Liver (tissue), 9 donors: ENCODE results near the gene C16orf78. TPM values are rescaled to one million over a fixed set of nuclear protein-coding genes. Genes with fewer than 3 reads are reported as not detected.

Experiments used
- DNase-seq: peaks from one replicate; pipeline ENCODE4 v3.0.0-alpha.2; 2017; ENCODE audit warnings: low spot score
- H3K27ac ChIP-seq, 2 donors: one replicate each; pipeline ENCODE4 v1.7.0; 2013; ENCODE audit warnings: inconsistent platforms in 2 of 2, low read length in 2 of 2, control low read depth in 1 of 2, low read depth in 1 of 2, mild to moderate bottlenecking in 1 of 2
- H3K27me3 ChIP-seq, 4 donors: one replicate each; pipeline versions ENCODE4 v1.6.1 to v1.7.0; 2013; ENCODE audit warnings: low read length in 3 of 4, inconsistent platforms in 1 of 4, mild to moderate bottlenecking in 1 of 4, moderate library complexity in 1 of 4; ENCODE audit not compliant: control insufficient read depth in 4 of 4, insufficient read depth in 4 of 4
- H3K36me3 ChIP-seq, 4 donors: one replicate each; pipeline versions ENCODE4 v1.6.1 to v1.7.0; 2013; ENCODE audit warnings: low read length in 3 of 4, mild to moderate bottlenecking in 3 of 4, low read depth in 1 of 4, moderate library complexity in 1 of 4; ENCODE audit not compliant: control insufficient read depth in 4 of 4, insufficient read depth in 3 of 4
- H3K4me1 ChIP-seq, 4 donors: one replicate each; pipeline versions ENCODE4 v1.6.1 to v1.7.0; 2013; ENCODE audit warnings: low read length in 3 of 4, mild to moderate bottlenecking in 3 of 4, moderate library complexity in 1 of 4; ENCODE audit not compliant: control insufficient read depth in 4 of 4, insufficient read depth in 4 of 4
- H3K4me3 ChIP-seq, 3 donors: one replicate each; pipeline versions ENCODE4 v1.6.1 to v1.7.0; 2013; ENCODE audit warnings: low read length in 3 of 3, control low read depth in 1 of 3, low read depth in 1 of 3, mild to moderate bottlenecking in 1 of 3
- H3K9ac ChIP-seq, 2 donors: one replicate each; pipeline ENCODE4 v1.7.0; 2013; ENCODE audit warnings: low read length in 2 of 2, mild to moderate bottlenecking in 2 of 2, moderate library complexity in 2 of 2, control low read depth in 1 of 2, low read depth in 1 of 2
- H3K9me3 ChIP-seq, 4 donors: one replicate each; pipeline versions ENCODE4 v1.6.1 to v1.7.0; 2013; ENCODE audit warnings: low read length in 3 of 4; ENCODE audit not compliant: control insufficient read depth in 4 of 4
- ATF3 ChIP-seq: IDR thresholded peaks from 2 replicates; pipeline ENCODE4 v1.6.1; 2016; ENCODE audit warnings: antibody characterized with exemption
- CTCF ChIP-seq: fragments of 150-350 bp; IDR thresholded peaks from 2 replicates; pipeline ENCODE4 v1.5.1; 2017; ENCODE audit warnings: improper control_type of control experiment, low read depth, low read length; ENCODE audit not compliant: missing input control
- EGR1 ChIP-seq, 2 donors: IDR thresholded peaks; 2 replicates each; pipeline ENCODE4 v1.6.1; 2016 to 2018; ENCODE audit warnings: antibody characterized with exemption in 2 of 2, low read depth in 2 of 2
- FOXA1 ChIP-seq: IDR thresholded peaks from 2 replicates; pipeline ENCODE4 v1.6.1; 2016; ENCODE audit warnings: antibody characterized with exemption
- FOXA2 ChIP-seq: IDR thresholded peaks from 2 replicates; pipeline ENCODE4 v1.6.1; 2016; ENCODE audit warnings: antibody characterized with exemption
- GABPA ChIP-seq, 2 donors: IDR thresholded peaks in 1 of 2; conservative IDR thresholded peaks in 1 of 2; 2 replicates each; pipeline ENCODE4 v1.6.1; 2016; ENCODE audit warnings: antibody characterized with exemption in 2 of 2, mild to moderate bottlenecking in 1 of 2, moderate library complexity in 1 of 2
- HNF4A ChIP-seq, 2 donors: conservative IDR thresholded peaks; 2 replicates each; pipeline ENCODE4 v1.6.1; 2016; ENCODE audit warnings: antibody characterized with exemption in 2 of 2, mild to moderate bottlenecking in 2 of 2
- HNF4G ChIP-seq: IDR thresholded peaks from 2 replicates; pipeline ENCODE4 v1.6.1; 2016; ENCODE audit warnings: antibody characterized with exemption
- JUND ChIP-seq, 2 donors: IDR thresholded peaks; 2 replicates each; pipeline ENCODE4 v1.6.1; 2016; ENCODE audit warnings: antibody characterized with exemption in 2 of 2
- MAX ChIP-seq: IDR thresholded peaks from 2 replicates; pipeline ENCODE4 v1.6.1; 2016; ENCODE audit warnings: antibody characterized with exemption
- NR2F2 ChIP-seq: IDR thresholded peaks from 2 replicates; pipeline ENCODE4 v1.6.1; 2016; ENCODE audit warnings: antibody characterized with exemption
- RAD21 ChIP-seq, 2 donors: IDR thresholded peaks; 2 replicates each; pipeline ENCODE4 v1.6.1; 2016; ENCODE audit warnings: antibody characterized with exemption in 2 of 2, mild to moderate bottlenecking in 2 of 2
- REST ChIP-seq: IDR thresholded peaks from 2 replicates; pipeline ENCODE4 v1.6.1; 2016; ENCODE audit warnings: antibody characterized with exemption, mild to moderate bottlenecking
- RXRA ChIP-seq, 2 donors: IDR thresholded peaks; 2 replicates each; pipeline ENCODE4 v1.6.1; 2017 to 2018; ENCODE audit warnings: antibody characterized with exemption in 2 of 2, mild to moderate bottlenecking in 1 of 2
- SP1 ChIP-seq: IDR thresholded peaks from 2 replicates; pipeline ENCODE4 v1.6.1; 2018; ENCODE audit warnings: antibody characterized with exemption, mild to moderate bottlenecking
- TAF1 ChIP-seq: conservative IDR thresholded peaks from 2 replicates; pipeline ENCODE4 v1.6.1; 2016; ENCODE audit warnings: antibody characterized with exemption, mild to moderate bottlenecking
- YY1 ChIP-seq: IDR thresholded peaks from 2 replicates; pipeline ENCODE4 v1.6.1; 2016; ENCODE audit warnings: antibody characterized with exemption, mild to moderate bottlenecking
- ZBTB33 ChIP-seq: IDR thresholded peaks from 2 replicates; pipeline ENCODE4 v1.6.1; 2016; ENCODE audit warnings: antibody characterized with exemption
- WGBS: extraction: QIAGEN DNeasy Blood & Tissue Kit; methylation state at CpG from one replicate; pipeline ENCODE4 v1.1.7; 2013; 5-methylcytosine and 5-hydroxymethylcytosine counted together
- polyA plus RNA-seq, 2 donors: library from polyadenylated mRNA; stranded (reverse) in 1 of 2; unstranded in 1 of 2; fragments of 200-250 nt in 1 of 2; fragments of >200 nt in 1 of 2; fragmentation: Nextera tagmentation in 1 of 2; extraction: Ambion mirVana in 1 of 2; gene quantifications; one replicate each; pipeline versions ENCODE4 v1.2.1 to v1.2.3, GENCODE V29; 2013 to 2015
- total RNA-seq, 2 donors: library from RNA; depleted of rRNA; stranded (reverse); fragments of >200 nt; gene quantifications; one replicate each; pipeline ENCODE4 v1.2.3, GENCODE V29; 2014
- donor health status: healthy.
- donor health status: healthy.
- donor health status: healthy.
- donor health status: healthy.
- donor health status: healthy.

C16orf78 gene
- total and polyA plus RNA-seq, 4 donors, result not detected

GRCh38 chr16:49335828-49336227, 37.8 kb upstream of the C16orf78 start:
- H3K27ac ChIP-seq, result no peak overlapping the region
- no peaks in the 10 kb centered on the region for H3K36me3 ChIP-seq
- no peaks in the 10 kb centered on the region for H3K4me1 ChIP-seq
- no peak overlapping the region for H3K4me3 ChIP-seq
- no peak overlapping the region for H3K9ac ChIP-seq
- 67% methylated on average over 8 of the region's 8 CpGs for WGBS
- peak; percentile 19 for DNase-seq
- no peaks in the 10 kb centered on the region for H3K27me3 ChIP-seq
- H3K9me3 ChIP-seq, result no peaks in the 10 kb centered on the region
- TF ChIP-seq REST (no peak), GABPA (IDR thresholded peaks at IDR 0.05 in 1 of 2, conservative IDR thresholded peaks at IDR 0.05 in 1 of 2) (no peak), RAD21 (IDR thresholded peaks at IDR 0.05) (no peak), YY1 (no peak), SP1 (no peak), MAX (no peak), TAF1 (no peak), FOXA1 (no peak), EGR1 (IDR thresholded peaks at IDR 0.05; ENCODE audit: low read depth in 2 of 2) (no peak), FOXA2 (no peak), JUND (IDR thresholded peaks at IDR 0.05) (no peak), NR2F2 (no peak), HNF4G (no peak), ZBTB33 (no peak), CTCF (no peak), ATF3 (no peak), RXRA (IDR thresholded peaks at IDR 0.05) (no peak), HNF4A (conservative IDR thresholded peaks at IDR 0.05) (no peak)

GRCh38 chr16:49336581-49336980, 37.0 kb upstream of the C16orf78 start:
- WGBS, result 68% methylated on average over 3 of the region's 3 CpGs
- no peak for DNase-seq
- no peaks in the 10 kb centered on the region for H3K27me3 ChIP-seq
- TF ChIP-seq REST, result no peak
- no peak for TF ChIP-seq HNF4A (conservative IDR thresholded peaks at IDR 0.05)
- TF ChIP-seq JUND (IDR thresholded peaks at IDR 0.05), result no peak
- no peak for TF ChIP-seq TAF1
- no peak for TF ChIP-seq FOXA2
- no peak for TF ChIP-seq HNF4G
- no peak for TF ChIP-seq CTCF
- no peak for TF ChIP-seq YY1
- no peak for TF ChIP-seq GABPA (IDR thresholded peaks at IDR 0.05 in 1 of 2, conservative IDR thresholded peaks at IDR 0.05 in 1 of 2)

More at GRCh38 chr16:49336581-49336980, 37.0 kb upstream of the C16orf78 start:
- no peaks in the 10 kb centered on the region for H3K36me3 ChIP-seq
- no peaks in the 10 kb centered on the region for H3K9me3 ChIP-seq
- H3K9ac ChIP-seq, result no peak overlapping the region
- no peaks in the 10 kb centered on the region for H3K4me1 ChIP-seq
- H3K4me3 ChIP-seq, result no peak overlapping the region
- H3K27ac ChIP-seq, result no peak overlapping the region
